MCF 10A (cell line): Measurements from ENCODE around the gene BUD23. TPM values are rescaled to one million over a fixed set of nuclear protein-coding genes. Genes with fewer than 3 reads are reported as not detected.
"Not testable (repeated sequence)": the region's sequence is repeated elsewhere in the genome, so short reads cannot be mapped to it uniquely, and the experiment has no call there.

Experiments used
- BruUV-seq: library from RNA; stranded (reverse); fragments of 400-500 nt; replicated peaks from 2 replicates; lab custom pipeline; 2021; lab: Mats Ljungman, UMichigan
- CTCF ChIA-PET: fragments of 300-600 bp; sonication (Branson Sonifier 250); formaldehyde crosslinking; extraction: SDS; loops from one replicate; lab custom pipeline; 2021; ENCODE audit warnings: antibody characterized with exemption, inconsistent platforms; lab: Yijun Ruan, JAX
- POLR2A ChIA-PET: fragments of 300-600, 350-650 bp; sonication (Branson Sonifier 250); formaldehyde crosslinking; extraction: SDS; loops from one replicate; lab custom pipeline; 2020; ENCODE audit warnings: antibody characterized with exemption, inconsistent platforms; lab: Yijun Ruan, JAX
- DNase-seq: peaks from one replicate; pipeline ENCODE4 v3.0.0-alpha.2; 2018; ENCODE audit not compliant: unreplicated experiment
- H3K27ac Mint-ChIP-seq: one replicate; pipeline ENCODE4 v1.8.0; 2022; ENCODE audit warnings: mild to moderate bottlenecking, low read depth, mixed read lengths; ENCODE audit not compliant: unreplicated experiment
- H3K27me3 Mint-ChIP-seq: one replicate; pipeline ENCODE4 v1.8.0; 2022; ENCODE audit warnings: mixed read lengths; ENCODE audit not compliant: insufficient read depth, unreplicated experiment
- H3K36me3 Mint-ChIP-seq: one replicate; pipeline ENCODE4 v1.8.0; 2022; ENCODE audit warnings: mild to moderate bottlenecking, moderate library complexity, mixed read lengths; ENCODE audit not compliant: insufficient read depth, unreplicated experiment
- H3K4me1 Mint-ChIP-seq: one replicate; pipeline ENCODE4 v1.8.0; 2022; ENCODE audit warnings: mixed read lengths; ENCODE audit not compliant: insufficient read depth, unreplicated experiment
- H3K4me3 Mint-ChIP-seq: one replicate; pipeline ENCODE4 v1.8.0; 2022; ENCODE audit warnings: mild to moderate bottlenecking, moderate library complexity, mixed read lengths; ENCODE audit not compliant: unreplicated experiment
- H3K9me3 Mint-ChIP-seq: one replicate; pipeline ENCODE4 v1.8.0; 2022; ENCODE audit warnings: mixed read lengths; ENCODE audit not compliant: unreplicated experiment
- intact Hi-C: fragments of 100-400 bp; cut with micrococcal nuclease; formaldehyde crosslinking; loops from 2 replicates; pipeline ENCODE4 v1.14.1; 2022
- total RNA-seq: library from RNA; stranded (reverse); gene quantifications from 2 replicates; pipeline ENCODE4 v1.2.3, GENCODE V29; 2022
- TF ChIP-seq, protein P1 (sequence below): fragments of 200-600 bp; IDR thresholded peaks from one replicate; pipeline ENCODE4 v1.8.0; 2022; ENCODE audit warnings: antibody characterized with exemption, mild to moderate bottlenecking; ENCODE audit not compliant: unreplicated experiment

Gene BUD23
- total RNA-seq, 1 experiment from 2014 or later, result 81.9 TPM

DNA sequence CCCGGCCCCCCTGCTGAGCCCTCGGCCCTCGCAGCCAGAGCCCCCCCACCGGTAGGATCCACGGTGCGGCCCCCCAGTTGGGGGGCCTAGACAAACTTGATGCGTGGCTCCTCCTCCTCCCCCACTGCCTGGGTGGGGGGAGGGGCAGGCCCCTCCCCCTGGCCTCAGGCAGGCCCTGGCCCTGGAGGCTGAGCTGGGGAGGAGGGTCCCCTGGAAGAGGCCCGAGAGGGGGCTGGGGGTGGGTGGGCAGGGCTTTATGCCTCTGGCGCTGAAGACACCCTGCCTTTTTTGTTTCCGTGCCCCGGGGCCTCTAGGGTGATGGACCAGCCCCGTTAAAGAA lies 12.1 kb upstream of the BUD23 start:
- H3K27me3 Mint-ChIP-seq, result no peaks in the 10 kb centered on the region
- DNase-seq, result no peak
- no peak overlapping the region for H3K4me3 Mint-ChIP-seq
- ChIA-PET POLR2A (no interaction called here), CTCF (interaction anchor here (1.1 kb wide), 1 partner anchor 42 kb away, joined by 6 read pairs; no protein-coding TSS in a partner anchor)
- no peak overlapping the region for H3K27ac Mint-ChIP-seq
- peaks cover 4% of the 10 kb centered on the region for H3K4me1 Mint-ChIP-seq
- BruUV-seq, result no TSS peak
- intact Hi-C loops, result no loop called here
- peaks cover 7% of the 10 kb centered on the region for H3K36me3 Mint-ChIP-seq
- TF ChIP-seq, protein P1, sequence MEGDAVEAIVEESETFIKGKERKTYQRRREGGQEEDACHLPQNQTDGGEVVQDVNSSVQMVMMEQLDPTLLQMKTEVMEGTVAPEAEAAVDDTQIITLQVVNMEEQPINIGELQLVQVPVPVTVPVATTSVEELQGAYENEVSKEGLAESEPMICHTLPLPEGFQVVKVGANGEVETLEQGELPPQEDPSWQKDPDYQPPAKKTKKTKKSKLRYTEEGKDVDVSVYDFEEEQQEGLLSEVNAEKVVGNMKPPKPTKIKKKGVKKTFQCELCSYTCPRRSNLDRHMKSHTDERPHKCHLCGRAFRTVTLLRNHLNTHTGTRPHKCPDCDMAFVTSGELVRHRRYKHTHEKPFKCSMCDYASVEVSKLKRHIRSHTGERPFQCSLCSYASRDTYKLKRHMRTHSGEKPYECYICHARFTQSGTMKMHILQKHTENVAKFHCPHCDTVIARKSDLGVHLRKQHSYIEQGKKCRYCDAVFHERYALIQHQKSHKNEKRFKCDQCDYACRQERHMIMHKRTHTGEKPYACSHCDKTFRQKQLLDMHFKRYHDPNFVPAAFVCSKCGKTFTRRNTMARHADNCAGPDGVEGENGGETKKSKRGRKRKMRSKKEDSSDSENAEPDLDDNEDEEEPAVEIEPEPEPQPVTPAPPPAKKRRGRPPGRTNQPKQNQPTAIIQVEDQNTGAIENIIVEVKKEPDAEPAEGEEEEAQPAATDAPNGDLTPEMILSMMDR, result no peak
- no peaks in the 10 kb centered on the region for H3K9me3 Mint-ChIP-seq

DNA sequence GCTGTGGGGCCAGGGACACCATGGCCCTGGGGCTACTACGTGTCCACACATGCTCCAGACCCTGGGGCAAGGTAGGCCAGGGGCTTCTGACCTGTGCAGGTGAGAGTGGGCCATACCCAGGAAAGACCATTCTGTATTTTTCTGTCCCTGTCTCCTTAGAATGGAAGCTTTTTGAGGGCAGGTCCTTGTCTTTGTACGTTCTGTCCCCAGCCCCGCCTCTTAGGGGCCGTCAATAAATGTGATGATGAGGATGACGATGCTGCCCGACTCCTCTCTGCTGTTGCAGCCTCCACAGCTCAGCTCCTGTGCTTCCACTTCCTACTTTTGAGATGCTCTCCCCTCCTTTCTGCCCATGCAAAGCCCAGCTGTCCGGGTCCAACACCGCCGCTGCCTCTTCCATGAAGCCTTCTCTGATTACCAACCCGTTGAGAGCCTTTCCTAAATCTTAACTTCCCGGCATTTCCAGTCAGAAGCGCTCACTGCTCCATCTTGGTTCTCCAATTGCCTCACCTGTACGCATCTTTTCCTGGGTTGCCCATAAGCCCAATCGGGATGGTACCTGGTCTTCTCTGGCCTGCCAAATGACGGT lies 11.4 kb upstream of the BUD23 start:
- ChIA-PET POLR2A (no interaction called here), CTCF (interaction anchor here (1.1 kb wide), 1 partner anchor 43 kb away, joined by 6 read pairs; no protein-coding TSS in a partner anchor)
- intact Hi-C loops, result no loop called here
- no TSS peak for BruUV-seq
- no peak for DNase-seq
- Mint-ChIP-seq H3K9me3 (no peaks in the 10 kb centered on the region), H3K27me3 (no peaks in the 10 kb centered on the region), H3K4me1 (peaks cover 4% of the 10 kb centered on the region), H3K27ac (no peak overlapping the region), H3K4me3 (no peak overlapping the region), H3K36me3 (peaks cover 7% of the 10 kb centered on the region)
- TF ChIP-seq, protein P1, result no peak

DNA sequence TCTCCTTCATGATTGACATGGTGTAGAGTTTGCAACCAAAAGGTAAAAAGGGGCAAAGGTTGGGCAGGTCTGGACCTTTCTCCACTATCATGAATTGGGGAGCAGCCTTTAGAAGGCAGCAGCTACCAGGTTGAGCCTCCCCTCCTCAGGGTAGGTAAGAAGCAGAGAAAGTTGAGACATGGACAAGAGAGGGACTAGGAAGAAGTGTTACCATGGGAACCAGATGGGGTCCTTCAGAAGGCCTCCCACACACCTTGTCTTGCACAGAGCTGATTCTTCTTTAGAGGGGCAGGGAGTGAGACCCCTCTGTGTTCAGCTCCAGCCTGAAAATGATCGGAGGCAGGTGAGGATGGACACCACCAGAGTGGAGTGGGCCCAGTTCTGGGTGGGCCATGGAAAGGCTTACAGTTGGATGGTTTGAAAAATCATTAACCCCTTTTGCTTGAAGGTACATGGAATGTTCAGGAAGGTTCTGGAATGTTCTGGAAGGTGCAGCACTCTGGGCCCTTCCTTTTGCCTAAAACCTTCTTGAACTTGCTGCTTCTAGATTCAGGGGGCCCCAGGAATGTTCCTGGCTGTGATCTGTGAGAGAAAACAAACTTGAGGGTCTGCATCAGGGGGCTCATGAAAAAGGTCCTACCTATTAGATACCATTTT lies 8.8 kb upstream of the BUD23 start:
- CTCF ChIA-PET, result interaction anchor here (1.0 to 3.7 kb wide), 3 partner anchors 51 to 73 kb away, joined by 3 to 14 read pairs (median 5); no protein-coding TSS in a partner anchor
- intact Hi-C loops, result no loop called here
- Mint-ChIP-seq H3K4me3 (no peak overlapping the region), H3K4me1 (no peaks in the 10 kb centered on the region), H3K9me3 (no peaks in the 10 kb centered on the region), H3K27me3 (no peaks in the 10 kb centered on the region), H3K36me3 (peaks cover 12% of the 10 kb centered on the region), H3K27ac (no peak overlapping the region)
- TF ChIP-seq, protein P1, result no peak
- POLR2A ChIA-PET, result interaction anchor here (0.6 to 1.0 kb wide), 2 partner anchors 21 to 627 kb away, joined by 3 read pairs; no protein-coding TSS in a partner anchor
- BruUV-seq, result no TSS peak
- DNase-seq, result no peak

DNA sequence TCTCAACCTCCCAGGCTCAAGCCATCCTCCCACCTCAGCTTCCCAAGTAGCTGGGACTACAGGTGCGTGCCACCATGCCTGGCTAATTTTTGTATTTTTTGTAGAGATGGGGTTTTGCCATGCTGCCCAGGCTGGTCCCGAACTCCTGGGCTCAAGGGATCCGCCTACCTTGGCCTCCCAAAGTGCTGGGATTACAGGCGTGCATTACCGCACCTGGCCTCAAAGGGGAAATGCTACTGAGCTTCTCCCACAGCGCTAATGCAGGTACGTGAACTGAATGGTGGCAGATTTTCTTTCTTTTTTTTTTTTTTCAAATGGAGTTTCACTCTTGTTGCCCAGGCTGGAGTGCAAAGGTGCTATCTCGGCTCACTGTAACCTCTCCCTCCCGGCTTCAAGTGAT lies 7.3 kb upstream of the BUD23 start:
- H3K36me3 Mint-ChIP-seq, H3K4me1 Mint-ChIP-seq, H3K27ac Mint-ChIP-seq, H3K9me3 Mint-ChIP-seq, H3K4me3 Mint-ChIP-seq, intact Hi-C loops, POLR2A ChIA-PET, DNase-seq, BruUV-seq, H3K27me3 Mint-ChIP-seq: not testable (repeated sequence)
- CTCF ChIA-PET, result interaction anchor here (0.6 to 3.7 kb wide), 6 partner anchors 8 to 179 kb away, joined by 3 to 14 read pairs (median 5); partner anchors contain the start of gene VPS37D
